ENCODE measurements around the gene MRPS18B. TPM values are rescaled to one million over a fixed set of nuclear protein-coding genes. Genes with fewer than 3 reads are reported as not detected.
"Not testable (repeated sequence)": the region's sequence is repeated elsewhere in the genome, so short reads cannot be mapped to it uniquely, and the experiment has no call there.

MRPS18B gene
- total RNA-seq, 2 experiments from 2014 or later: 59.0 to 79.6 TPM

GRCh38 chr6:30656513-30656912 lies 38.9 kb downstream of the MRPS18B start:
- H2AFZ ChIP-seq (ENCODE audit: low read length): no peak overlapping the region
- no TSS peak for BruUV-seq (replicated peaks)
- H4K20me1 ChIP-seq (ENCODE audit: insufficient read depth, low read length): no peaks in the 10 kb centered on the region
- intact Hi-C loops (cut with micrococcal nuclease; ENCODE audit: unreplicated experiment): no loop called here
- no peaks in the 10 kb centered on the region for H3K9me2 ChIP-seq (ENCODE audit: insufficient read depth, low read length)
- no peak overlapping the region for H3K4me2 ChIP-seq (ENCODE audit: low read length)
- ChIA-PET POLR2A (no interaction called here), CTCF (ENCODE audit: unreplicated experiment) (no interaction called here)
- H3K79me2 ChIP-seq (ENCODE audit: insufficient read depth, low read depth, low read length): no peaks in the 10 kb centered on the region
- peaks cover 88% of the 10 kb centered on the region for H3K36me3 ChIP-seq (ENCODE audit: insufficient read depth, low read length)
- H3K4me3 ChIP-seq (ENCODE audit: low read depth, low read length, poor library complexity, severe bottlenecking): no peak overlapping the region
- no peak for TF ChIP-seq EZH2phosphoT487 (IDR thresholded peaks at IDR 0.05; ENCODE audit: borderline replicate concordance, low read depth, low read length)
- no peak for TF ChIP-seq CTCF (conservative IDR thresholded peaks at IDR 0.05; ENCODE audit: low read length)
- H3K9me3 ChIP-seq (ENCODE audit: low read length): no peaks in the 10 kb centered on the region
- DNase-seq (ENCODE audit: low spot score): no peak
- H3K4me1 ChIP-seq (ENCODE audit: insufficient read depth, low read length, poor library complexity, severe bottlenecking): no peaks in the 10 kb centered on the region
- no peak overlapping the region for H3K27ac ChIP-seq (ENCODE audit: low read depth, low read length, poor library complexity, severe bottlenecking)

GRCh38 chr6:30657454-30657853 lies 39.8 kb downstream of the MRPS18B start:
- no peak overlapping the region for H3K27ac ChIP-seq (ENCODE audit: low read depth, low read length, poor library complexity, severe bottlenecking)
- H3K9me2 ChIP-seq (ENCODE audit: insufficient read depth, low read length): no peaks in the 10 kb centered on the region
- no peak for TF ChIP-seq CTCF (conservative IDR thresholded peaks at IDR 0.05; ENCODE audit: low read length)
- TF ChIP-seq EZH2phosphoT487 (IDR thresholded peaks at IDR 0.05; ENCODE audit: borderline replicate concordance, low read depth, low read length): no peak
- no peak for DNase-seq (ENCODE audit: low spot score)
- no TSS peak for BruUV-seq (replicated peaks)
- H3K9me3 ChIP-seq (ENCODE audit: low read length): no peaks in the 10 kb centered on the region
- H3K79me2 ChIP-seq (ENCODE audit: insufficient read depth, low read depth, low read length): no peaks in the 10 kb centered on the region
- no peak overlapping the region for H2AFZ ChIP-seq (ENCODE audit: low read length)
- ChIA-PET POLR2A (no interaction called here), CTCF (ENCODE audit: unreplicated experiment) (no interaction called here)
- H3K4me3 ChIP-seq (ENCODE audit: low read depth, low read length, poor library complexity, severe bottlenecking): no peak overlapping the region
- no peak overlapping the region for H3K4me2 ChIP-seq (ENCODE audit: low read length)
- H3K36me3 ChIP-seq (ENCODE audit: insufficient read depth, low read length): peaks cover 88% of the 10 kb centered on the region
- no peaks in the 10 kb centered on the region for H4K20me1 ChIP-seq (ENCODE audit: insufficient read depth, low read length)
- intact Hi-C loops (cut with micrococcal nuclease; ENCODE audit: unreplicated experiment): no loop called here
- H3K4me1 ChIP-seq (ENCODE audit: insufficient read depth, low read length, poor library complexity, severe bottlenecking): no peaks in the 10 kb centered on the region

GRCh38 chr6:30657922-30658321 lies 40.3 kb downstream of the MRPS18B start:
- intact Hi-C loops (cut with micrococcal nuclease; ENCODE audit: unreplicated experiment); DNase-seq (ENCODE audit: low spot score); H3K9me2 ChIP-seq (ENCODE audit: insufficient read depth, low read length); H3K4me3 ChIP-seq (ENCODE audit: low read depth, low read length, poor library complexity, severe bottlenecking); H3K4me2 ChIP-seq (ENCODE audit: low read length); H2AFZ ChIP-seq (ENCODE audit: low read length); H4K20me1 ChIP-seq (ENCODE audit: insufficient read depth, low read length); H3K9me3 ChIP-seq (ENCODE audit: low read length); H3K4me1 ChIP-seq (ENCODE audit: insufficient read depth, low read length, poor library complexity, severe bottlenecking); H3K79me2 ChIP-seq (ENCODE audit: insufficient read depth, low read depth, low read length); BruUV-seq (replicated peaks); CTCF ChIA-PET (ENCODE audit: unreplicated experiment); H3K27ac ChIP-seq (ENCODE audit: low read depth, low read length, poor library complexity, severe bottlenecking): not testable (repeated sequence)
- peaks cover 88% of the 10 kb centered on the region for H3K36me3 ChIP-seq (ENCODE audit: insufficient read depth, low read length)
- POLR2A ChIA-PET: interaction anchor here (0.7 kb wide), 1 partner anchor 14 kb away, joined by 6 read pairs; no protein-coding TSS in a partner anchor

Data from OCI-LY7 (cell line).